GM12878 (cell line): ENCODE measurements around the gene ARHGDIA. TPM values are rescaled to one million over a fixed set of nuclear protein-coding genes. Genes with fewer than 3 reads are reported as not detected.

Source experiments
- ATAC-seq: fragments of 200-7000 bp; cut with Tn5 transposase; 3 replicates; pipeline ENCODE4 v1.9.1; 2020; ENCODE audit warnings: mild to moderate bottlenecking, moderate library complexity
- BruUV-seq: library from RNA; stranded (reverse); fragments of 400-500 nt; replicated peaks from 2 replicates; lab custom pipeline; 2021; lab: Mats Ljungman, UMichigan
- CTCF ChIA-PET: fragments of 300-600 bp; sonication (Branson Sonifier 250); formaldehyde crosslinking; extraction: SDS; loops from one replicate; lab custom pipeline; 2021; ENCODE audit warnings: inconsistent platforms; lab: Yijun Ruan, JAX
- POLR2A ChIA-PET: fragments of 350-600 bp; formaldehyde crosslinking; extraction: SDS; loops from one replicate; lab custom pipeline; 2021; ENCODE audit warnings: inconsistent platforms; lab: Charles Lee
- RAD21 ChIA-PET: fragments of 300-600 bp; sonication (Branson Sonifier 250); formaldehyde crosslinking; loops from one replicate; lab custom pipeline; 2023; ENCODE audit warnings: antibody characterized with exemption; ENCODE audit not compliant: unreplicated experiment; lab: Charles Lee
- SMC1A ChIA-PET: fragments of 300-600 bp; sonication (Branson Sonifier 250); formaldehyde crosslinking; loops from one replicate; lab custom pipeline; 2023; ENCODE audit not compliant: unreplicated experiment, uncharacterized antibody; lab: Charles Lee
- DNase-seq: peaks from one replicate; pipeline ENCODE4 v3.0.0-alpha.2; 2011; ENCODE audit warnings: low read depth, low spot score
- FAIRE-seq: peaks from 3 replicates; lab custom pipeline; 2011; peaks lifted over from hg19 to GRCh38; lab: Jason Lieb, UNC
- H2AFZ ChIP-seq: 2 replicates; pipeline ENCODE4 v1.6.0; 2011; ENCODE audit warnings: low read depth, low read length, control low read depth; ENCODE audit not compliant: control insufficient read depth
- H3K27ac ChIP-seq: 2 replicates; pipeline ENCODE4 v1.5.1; 2011; ENCODE audit warnings: control low read depth; ENCODE audit not compliant: control insufficient read depth, insufficient read depth
- H3K27me3 ChIP-seq, 2 experiments: replicated peaks in 1 of 2; 2 replicates each; pipeline versions ENCODE4 v1.6.0 to v1.6.1; 2011; ENCODE audit warnings: low read length in 1 of 2; ENCODE audit not compliant: control insufficient read depth in 2 of 2, insufficient read depth in 2 of 2
- H3K36me3 ChIP-seq, 2 experiments: 2 replicates each; pipeline ENCODE4 v1.5.1; 2011; ENCODE audit warnings: low read length in 1 of 2; ENCODE audit not compliant: control insufficient read depth in 2 of 2, insufficient read depth in 2 of 2
- H3K4me1 ChIP-seq: 2 replicates; pipeline ENCODE4 v1.6.1; 2011; ENCODE audit warnings: mild to moderate bottlenecking, low read length, moderate library complexity, mixed read lengths; ENCODE audit not compliant: control insufficient read depth, insufficient read depth
- H3K4me2 ChIP-seq: 2 replicates; pipeline ENCODE4 v1.6.0; 2011; ENCODE audit warnings: control low read depth; ENCODE audit not compliant: control insufficient read depth, insufficient read depth
- H3K4me3 ChIP-seq: fragments of 200-600 bp; sonication (generic); 2 replicates; pipeline ENCODE4 v1.5.1; 2016
- H3K79me2 ChIP-seq: 2 replicates; pipeline ENCODE4 v1.6.0; 2011; ENCODE audit warnings: low read length; ENCODE audit not compliant: control insufficient read depth, insufficient read depth
- H3K9ac ChIP-seq: 2 replicates; pipeline ENCODE4 v1.8.0; 2011; ENCODE audit warnings: low read length, control low read depth, mixed read lengths; ENCODE audit not compliant: control insufficient read depth, insufficient read depth
- H3K9me3 ChIP-seq: replicated peaks from 3 replicates; pipeline ENCODE4 v1.5.1; 2011; ENCODE audit warnings: mild to moderate bottlenecking, low read length; ENCODE audit not compliant: control insufficient read depth, insufficient read depth
- H4K20me1 ChIP-seq: 2 replicates; pipeline ENCODE4 v1.6.0; 2011; ENCODE audit not compliant: control insufficient read depth, insufficient read depth
- ATF3 ChIP-seq: IDR thresholded peaks from 2 replicates; pipeline ENCODE4 v1.6.1; 2011; ENCODE audit warnings: low read depth, mild to moderate bottlenecking, low read length, moderate library complexity, borderline replicate concordance; ENCODE audit errors: extremely low read depth
- CBX3 ChIP-seq: fragments of 200-600 bp; sonication (generic); IDR thresholded peaks from 2 replicates; pipeline ENCODE4 v1.6.1; 2016; ENCODE audit warnings: low read depth, borderline replicate concordance
- CHD1 ChIP-seq: IDR thresholded peaks from 2 replicates; pipeline ENCODE4 v1.6.1; 2012; ENCODE audit warnings: low read depth, low read length, improper control_type of control experiment
- CHD2 ChIP-seq: IDR thresholded peaks from 2 replicates; pipeline ENCODE4 v1.6.1; 2011; ENCODE audit warnings: low read depth, low read length, improper control_type of control experiment, borderline replicate concordance
- E2F8 ChIP-seq: fragments of 450-650 bp; IDR thresholded peaks from 2 replicates; pipeline ENCODE4 v1.6.1; 2018; ENCODE audit warnings: mild to moderate bottlenecking, low read depth, moderate library complexity; ENCODE audit not compliant: partially characterized antibody
- EGR1 ChIP-seq, 2 experiments: IDR thresholded peaks; 1 replicate in 1 of 2; 2 replicates in 1 of 2; pipeline ENCODE4 v1.6.1; 2011 to 2012; ENCODE audit warnings: low read depth in 2 of 2, low read length in 2 of 2, borderline replicate concordance in 1 of 2, mild to moderate bottlenecking in 1 of 2, moderate library complexity in 1 of 2
- HDAC2 ChIP-seq: fragments of 200-600 bp; sonication (generic); IDR thresholded peaks from 2 replicates; pipeline ENCODE4 v1.6.1; 2017
- MTA3 ChIP-seq: IDR thresholded peaks from 2 replicates; pipeline ENCODE4 v1.6.1; 2012; ENCODE audit warnings: low read length, inconsistent platforms, borderline replicate concordance
- NFXL1 ChIP-seq: fragments of 450-650 bp; IDR thresholded peaks from 2 replicates; pipeline ENCODE4 v1.6.1; 2017; ENCODE audit warnings: antibody characterized with exemption, mild to moderate bottlenecking, borderline replicate concordance
- POLR2A ChIP-seq: IDR thresholded peaks from 2 replicates; pipeline ENCODE4 v1.6.1; 2011; ENCODE audit warnings: low read depth, mild to moderate bottlenecking, low read length
- USF2 ChIP-seq: IDR thresholded peaks from 2 replicates; pipeline ENCODE4 v1.6.1; 2011; ENCODE audit warnings: low read depth, low read length, improper control_type of control experiment, borderline replicate concordance
- YY1 ChIP-seq: IDR thresholded peaks from 2 replicates; pipeline ENCODE4 v1.6.1; 2011; ENCODE audit warnings: low read depth, mild to moderate bottlenecking, low read length
- ZNF274 ChIP-seq: IDR thresholded peaks from one replicate; pipeline ENCODE4 v1.8.0; 2011; ENCODE audit not compliant: insufficient read length, insufficient read depth
- whole genome bisulfite sequencing: methylation state at CpG from one replicate; pipeline ENCODE4 v1.1.6; 2016; ENCODE audit warnings: low lambda C conversion rate; ENCODE audit not compliant: insufficient replicate concordance, insufficient coverage; ENCODE audit errors: missing lambda C conversion rate; 5-methylcytosine and 5-hydroxymethylcytosine counted together
- in situ Hi-C: fragments of 300-500 bp; cut with MboI; formaldehyde crosslinking; loops from 9 replicates; pipeline ENCODE4 v1.14.3; 2018; ENCODE audit warnings: mixed read lengths
- intact Hi-C: fragments of 100-400 bp; cut with micrococcal nuclease; formaldehyde crosslinking; loops from one replicate; pipeline ENCODE4 v1.14.2; 2022; ENCODE audit not compliant: unreplicated experiment
- polyA plus RNA-seq, 11 experiments: library from polyadenylated mRNA; depleted of rRNA in 4 of 11; unstranded in 6 of 11; stranded (reverse) in 5 of 11; fragments of >200 nt; fragmentation: Nextera tagmentation in 4 of 11; fragmentation: Illumina TruSeq in 1 of 11; extraction: Ambion mirVana in 4 of 11; extraction: Trizol in 1 of 11; gene quantifications; 1 replicate in 1 of 11; 2 replicates in 10 of 11; pipeline versions ENCODE4 v1.2.1 to v1.2.3, GENCODE V29; 2011 to 2016; ENCODE audit warnings: inconsistent platforms in 2 of 11, missing spikeins in 2 of 11, low read depth in 1 of 11
- total RNA-seq, 4 experiments: library from RNA; depleted of rRNA in 3 of 4; stranded (reverse); fragments of >200 nt in 3 of 4; fragmentation: Illumina TruSeq in 1 of 4; extraction: Trizol in 1 of 4; gene quantifications; 2 replicates each; pipeline versions ENCODE4 v1.2.1 to v1.2.3, GENCODE V29; 2013 to 2021
- TF ChIP-seq, protein P1 (sequence below): IDR thresholded peaks from 2 replicates; pipeline ENCODE4 v1.6.1; 2012; ENCODE audit warnings: low read length, inconsistent platforms
- TF ChIP-seq, protein P2 (sequence below): IDR thresholded peaks from 2 replicates; pipeline ENCODE4 v1.6.1; 2011; ENCODE audit warnings: mild to moderate bottlenecking, low read depth, low read length, moderate library complexity; ENCODE audit not compliant: insufficient replicate concordance

ARHGDIA gene
- total and polyA plus RNA-seq, 10 of the 15 experiments (the other 5 are each of a cell fraction or from before 2014, with no cell fraction given) = 17.9 to 552 (median 169) TPM

GRCh38 chr17:81917565-81918332, 46.6 kb upstream of the ARHGDIA start, which contains the start of gene SIRT7:
SIRT7 (minus strand) TSS chr17:81918176; CDS start chr17:81918131, 45 bp downstream.
- CTCF ChIA-PET = interaction anchor here (1.0 to 2.0 kb wide), 6 partner anchors 8 to 104 kb away, joined by 3 to 6 read pairs (median 4); partner anchors contain the start of gene MAFG
- FAIRE-seq (peak; percentile 66), DNase-seq (peak; percentile 45), ATAC-seq (peak; percentile 93)
- in situ Hi-C loops (no loop called here), intact Hi-C loops (no loop called here)
- no peaks in the 10 kb centered on the region for H3K27me3 ChIP-seq
- no peaks in the 10 kb centered on the region for H4K20me1 ChIP-seq
- H3K27ac ChIP-seq = peak within 1 kb of the TSS; percentile 78
- SMC1A ChIA-PET = interaction anchor here (0.9 to 1.3 kb wide), 2 partner anchors 10 to 21 kb away, joined by 4 to 6 read pairs; partner anchors contain the start of gene MAFG
- peaks cover 25% of the 10 kb centered on the region for H3K79me2 ChIP-seq
- peaks cover 6% of the 10 kb centered on the region for H3K4me1 ChIP-seq
- POLR2A ChIA-PET = interaction anchor here (0.6 to 1.6 kb wide), 13 partner anchors 8 to 375 kb away, joined by 3 to 8 read pairs (median 5); partner anchors contain the start of gene MAFG
- H2AFZ ChIP-seq = peak within 1 kb of the TSS; percentile 58; the same call in 1 of the 2 replicates
- peak within 1 kb of the TSS; percentile 96 for H3K4me3 ChIP-seq
- H3K9me3 ChIP-seq = no peaks in the 10 kb centered on the region
- RAD21 ChIA-PET = interaction anchor here (1.0 to 1.6 kb wide), 3 partner anchors 9 to 48 kb away, joined by 4 to 8 read pairs (median 4); no protein-coding TSS in a partner anchor
- H3K9ac ChIP-seq = peak within 1 kb of the TSS; percentile 83
- under 1% methylated on average over 56 of the region's 94 CpGs for WGBS
- peak within 1 kb of the TSS; percentile 88 for H3K4me2 ChIP-seq
- BruUV-seq = no TSS peak
- H3K36me3 ChIP-seq = peaks cover 14 to 31% of the 10 kb centered on the region in 2 experiments
- TF ChIP-seq CBX3 (no peak), ZNF274 (no peak), POLR2A (peak; percentile 92), E2F8 (no peak), HDAC2 (no peak), MTA3 (no peak), NFXL1 (no peak), CHD2 (no peak), USF2 (no peak), YY1 (peak; percentile 85), CHD1 (no peak), EGR1 (IDR thresholded peaks at IDR 0.05; ENCODE audit: borderline replicate concordance in 1 of 2, low read depth in 2 of 2, low read length in 2 of 2) (peak in 1 of 2 experiments; percentile 70; a peak in 1 of 3 replicates), ATF3 (no peak)
- TF ChIP-seq, protein P1, sequence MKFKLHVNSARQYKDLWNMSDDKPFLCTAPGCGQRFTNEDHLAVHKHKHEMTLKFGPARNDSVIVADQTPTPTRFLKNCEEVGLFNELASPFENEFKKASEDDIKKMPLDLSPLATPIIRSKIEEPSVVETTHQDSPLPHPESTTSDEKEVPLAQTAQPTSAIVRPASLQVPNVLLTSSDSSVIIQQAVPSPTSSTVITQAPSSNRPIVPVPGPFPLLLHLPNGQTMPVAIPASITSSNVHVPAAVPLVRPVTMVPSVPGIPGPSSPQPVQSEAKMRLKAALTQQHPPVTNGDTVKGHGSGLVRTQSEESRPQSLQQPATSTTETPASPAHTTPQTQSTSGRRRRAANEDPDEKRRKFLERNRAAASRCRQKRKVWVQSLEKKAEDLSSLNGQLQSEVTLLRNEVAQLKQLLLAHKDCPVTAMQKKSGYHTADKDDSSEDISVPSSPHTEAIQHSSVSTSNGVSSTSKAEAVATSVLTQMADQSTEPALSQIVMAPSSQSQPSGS = no peak
- TF ChIP-seq, protein P2, sequence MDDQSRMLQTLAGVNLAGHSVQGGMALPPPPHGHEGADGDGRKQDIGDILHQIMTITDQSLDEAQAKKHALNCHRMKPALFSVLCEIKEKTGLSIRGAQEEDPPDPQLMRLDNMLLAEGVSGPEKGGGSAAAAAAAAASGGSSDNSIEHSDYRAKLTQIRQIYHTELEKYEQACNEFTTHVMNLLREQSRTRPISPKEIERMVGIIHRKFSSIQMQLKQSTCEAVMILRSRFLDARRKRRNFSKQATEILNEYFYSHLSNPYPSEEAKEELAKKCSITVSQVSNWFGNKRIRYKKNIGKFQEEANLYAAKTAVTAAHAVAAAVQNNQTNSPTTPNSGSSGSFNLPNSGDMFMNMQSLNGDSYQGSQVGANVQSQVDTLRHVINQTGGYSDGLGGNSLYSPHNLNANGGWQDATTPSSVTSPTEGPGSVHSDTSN = no peak
